ENCODE measurements around the gene ING5.

DNA sequence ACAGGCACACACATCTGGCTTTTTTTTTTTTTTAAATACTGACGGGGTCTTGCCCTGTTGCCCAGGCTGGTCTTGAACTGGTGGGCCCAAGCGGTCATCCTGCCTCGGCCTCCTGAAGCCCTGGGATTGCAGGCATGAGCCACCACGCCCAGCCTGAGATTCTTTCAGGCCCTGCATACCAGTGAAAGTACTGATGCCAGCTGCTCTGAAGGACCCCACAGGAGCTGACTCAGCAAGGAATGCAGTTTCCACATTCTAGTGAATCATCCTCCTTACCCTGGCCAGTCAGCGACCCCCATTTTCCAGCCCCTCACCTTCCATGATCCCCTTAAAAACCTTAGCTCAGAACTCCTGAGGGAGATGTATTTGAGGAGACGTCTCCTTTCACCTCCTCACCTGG lies 9.4 kb upstream of the ING5 start:
- TF ChIP-seq POLR2A (IDR thresholded peaks at IDR 0.05; ENCODE audit: low read depth, low read length) (no peak), POLR2AphosphoS5 (IDR thresholded peaks at IDR 0.05; ENCODE audit: low read depth, low read length) (no peak)
